Measurements from ENCODE around the gene MTAP.

DNA sequence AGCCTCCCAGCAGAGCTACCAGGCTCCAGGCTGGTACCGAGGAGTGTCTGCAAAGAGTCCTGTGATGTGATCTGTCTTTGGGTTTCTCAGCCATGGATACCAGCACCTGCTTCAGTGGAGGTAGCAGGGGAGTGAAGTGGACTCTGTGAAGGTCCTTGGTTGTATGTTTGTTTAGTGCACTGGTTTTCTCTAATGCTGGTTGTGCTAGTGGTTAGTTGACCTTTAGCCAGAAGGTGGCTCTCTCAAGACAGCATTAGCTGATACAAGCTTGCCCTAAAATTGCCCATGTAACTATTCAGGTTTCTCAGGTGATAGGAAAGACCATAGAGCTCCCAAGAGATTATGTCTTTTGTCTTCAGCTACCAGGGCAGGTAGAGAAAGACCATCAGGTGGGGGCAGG lies 87.2 kb downstream of the MTAP start:
- TF ChIP-seq, protein P1, sequence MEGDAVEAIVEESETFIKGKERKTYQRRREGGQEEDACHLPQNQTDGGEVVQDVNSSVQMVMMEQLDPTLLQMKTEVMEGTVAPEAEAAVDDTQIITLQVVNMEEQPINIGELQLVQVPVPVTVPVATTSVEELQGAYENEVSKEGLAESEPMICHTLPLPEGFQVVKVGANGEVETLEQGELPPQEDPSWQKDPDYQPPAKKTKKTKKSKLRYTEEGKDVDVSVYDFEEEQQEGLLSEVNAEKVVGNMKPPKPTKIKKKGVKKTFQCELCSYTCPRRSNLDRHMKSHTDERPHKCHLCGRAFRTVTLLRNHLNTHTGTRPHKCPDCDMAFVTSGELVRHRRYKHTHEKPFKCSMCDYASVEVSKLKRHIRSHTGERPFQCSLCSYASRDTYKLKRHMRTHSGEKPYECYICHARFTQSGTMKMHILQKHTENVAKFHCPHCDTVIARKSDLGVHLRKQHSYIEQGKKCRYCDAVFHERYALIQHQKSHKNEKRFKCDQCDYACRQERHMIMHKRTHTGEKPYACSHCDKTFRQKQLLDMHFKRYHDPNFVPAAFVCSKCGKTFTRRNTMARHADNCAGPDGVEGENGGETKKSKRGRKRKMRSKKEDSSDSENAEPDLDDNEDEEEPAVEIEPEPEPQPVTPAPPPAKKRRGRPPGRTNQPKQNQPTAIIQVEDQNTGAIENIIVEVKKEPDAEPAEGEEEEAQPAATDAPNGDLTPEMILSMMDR (IDR thresholded peaks at IDR 0.05): no peak
- TF ChIP-seq POLR2A (IDR thresholded peaks at IDR 0.05): no peak
